GM21619 (cell line): Measurements from ENCODE around the gene NRXN3.

Experiments
- ATAC-seq: cut with Tn5 transposase; IDR thresholded peaks from one replicate; pipeline ENCODE4 v1.9.1; 2021; ENCODE audit not compliant: unreplicated experiment

The NRXN3 gene

DNA sequence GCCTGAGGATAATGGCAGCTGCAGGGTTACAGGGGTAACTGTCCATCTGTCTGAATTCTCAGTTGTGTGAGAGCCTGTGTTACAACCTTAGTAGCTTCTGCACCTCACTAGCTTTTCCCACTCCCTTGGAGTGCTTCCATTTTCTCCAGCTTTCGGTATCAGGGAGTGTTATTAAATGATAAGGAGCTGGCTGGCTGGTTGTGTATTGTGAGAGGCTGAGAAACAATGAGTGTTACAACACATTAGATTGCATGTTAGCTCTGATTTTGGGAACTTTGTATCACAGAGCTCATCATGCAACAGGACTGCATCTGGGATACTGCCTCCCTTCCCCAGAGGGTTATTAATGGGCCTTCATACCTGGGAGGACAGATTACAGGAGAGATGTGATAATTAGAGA lies 1317.5 kb downstream of the NRXN3 start:
- ATAC-seq = no peak

- no peak for ATAC-seq
Measured at GRCh38 chr14:79491161-79491560, 1321.0 kb downstream of the NRXN3 start.

- no peak for ATAC-seq
Measured at GRCh38 chr14:79493081-79493645, 1323.0 kb downstream of the NRXN3 start.

DNA sequence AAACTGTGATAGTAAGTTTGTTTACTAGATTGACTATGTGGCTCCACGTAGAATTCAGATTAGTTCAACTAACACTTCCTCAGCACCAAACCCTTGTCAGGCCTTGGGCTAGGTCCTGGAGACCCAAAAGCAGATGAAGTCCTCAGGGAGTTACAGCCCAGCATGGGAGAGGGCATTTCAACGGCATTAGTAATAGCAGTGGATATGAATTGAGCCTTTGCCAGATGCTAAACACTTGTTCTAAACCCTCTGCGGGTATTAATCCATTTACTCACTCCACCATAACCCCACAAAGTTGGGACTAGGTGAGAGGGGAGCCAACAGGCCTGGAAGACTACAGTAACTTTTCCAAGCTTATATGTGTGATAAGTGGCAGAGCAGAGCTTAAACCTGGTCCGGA lies 1326.5 kb downstream of the NRXN3 start:
- ATAC-seq = no peak

DNA sequence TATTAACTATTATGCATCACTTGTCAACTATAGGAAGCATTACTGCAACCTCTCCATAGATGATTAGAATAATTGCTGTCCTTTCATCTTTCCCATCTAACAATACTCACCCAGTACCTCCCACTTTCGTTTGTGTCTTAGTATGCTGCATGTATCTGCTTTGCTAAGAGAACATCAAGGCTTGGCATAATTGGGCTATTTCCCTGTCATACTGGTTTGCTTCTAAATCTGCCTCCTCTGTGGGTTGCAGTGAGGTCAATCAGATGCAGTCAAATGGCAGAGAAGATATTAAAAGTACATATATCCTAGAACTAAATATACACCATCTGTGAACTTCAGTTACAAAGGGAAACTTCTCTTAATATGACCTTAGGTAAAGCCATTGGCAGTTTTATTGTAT lies 1330.3 kb downstream of the NRXN3 start:
- ATAC-seq = no peak

- no peak for ATAC-seq
Measured at GRCh38 chr14:79502136-79502750, 1332.1 kb downstream of the NRXN3 start.

DNA sequence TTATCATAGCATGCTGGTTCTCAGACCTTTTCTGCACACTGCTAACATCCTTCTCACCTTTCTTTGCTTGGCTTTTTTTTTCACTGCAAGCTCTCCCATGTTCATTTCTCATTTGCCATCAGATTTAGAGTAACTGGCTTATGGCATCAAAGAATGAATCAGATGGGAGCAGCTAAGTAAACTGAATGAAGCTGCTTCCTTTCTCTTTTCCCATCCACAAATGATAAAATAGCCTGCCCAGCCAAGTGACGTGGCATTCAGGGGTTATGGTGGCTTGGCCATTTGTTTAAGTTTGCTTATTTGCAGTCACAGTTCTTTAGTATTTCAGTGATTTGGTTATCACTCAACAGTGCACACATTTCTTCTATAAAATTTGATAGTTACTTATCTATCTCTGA lies 1332.6 kb downstream of the NRXN3 start:
- no peak for ATAC-seq

DNA sequence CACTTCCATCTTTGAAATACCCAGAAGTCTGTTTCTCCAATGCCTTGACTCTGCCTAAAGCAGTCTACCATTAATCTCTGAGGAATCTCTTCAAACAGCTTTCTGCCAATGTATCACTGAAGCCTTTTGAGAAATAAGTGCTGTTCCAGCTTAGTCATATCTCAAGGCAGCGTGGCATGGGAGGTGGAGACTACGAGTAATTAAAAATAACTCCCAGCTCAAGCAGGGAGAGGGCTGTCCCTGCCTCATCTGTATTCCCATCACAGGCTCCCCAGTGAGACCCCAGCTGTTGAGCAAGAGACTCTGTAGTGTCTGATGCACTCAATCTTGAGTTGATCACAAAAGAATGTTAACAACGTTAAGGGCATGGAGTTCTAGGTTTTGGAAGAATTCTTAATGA lies 1340.5 kb downstream of the NRXN3 start:
- no peak for ATAC-seq

- ATAC-seq = no peak
Measured at GRCh38 chr14:79511146-79511545, 1341.0 kb downstream of the NRXN3 start.

DNA sequence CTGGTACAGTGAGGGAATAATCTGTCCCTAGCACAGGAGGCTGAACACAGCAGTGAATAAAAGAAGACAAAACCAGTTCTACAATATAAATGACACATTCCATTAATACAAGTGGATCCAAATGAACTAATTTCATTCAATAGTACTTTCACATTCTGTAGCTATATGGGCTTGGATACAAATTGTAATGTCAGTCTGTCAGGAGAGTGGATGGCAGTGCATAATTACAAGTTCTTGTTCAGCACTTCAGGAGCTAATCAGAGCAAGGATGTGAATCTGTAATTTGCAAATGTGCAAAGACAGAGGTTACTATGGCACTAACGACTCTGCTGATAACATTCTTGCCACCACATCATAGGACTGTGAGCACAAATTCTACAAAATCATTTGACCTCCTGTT lies 1343.3 kb downstream of the NRXN3 start:
- ATAC-seq = no peak

DNA sequence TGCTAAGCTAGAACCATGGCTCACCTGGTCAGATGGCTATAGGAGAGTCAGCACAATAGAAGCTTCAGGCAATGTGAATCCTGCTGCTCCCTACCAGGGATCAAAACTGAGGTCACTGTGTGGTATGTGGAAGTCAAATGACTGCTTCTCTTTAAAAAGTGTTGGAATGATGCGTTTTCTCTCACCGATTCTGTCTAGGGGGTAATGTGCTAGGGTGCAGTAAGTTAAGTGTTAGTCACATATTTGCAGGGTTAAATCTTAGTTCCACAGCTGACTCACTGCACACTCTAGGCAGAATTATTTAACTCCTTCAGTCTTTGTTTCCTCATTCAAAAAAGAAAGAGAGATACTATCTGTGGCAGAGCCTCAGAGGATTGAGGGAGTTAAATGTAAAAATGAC lies 1344.5 kb downstream of the NRXN3 start:
- ATAC-seq = no peak

GRCh38 chr14:79515158-79515557 lies 1345.0 kb downstream of the NRXN3 start:
- ATAC-seq = no peak

DNA sequence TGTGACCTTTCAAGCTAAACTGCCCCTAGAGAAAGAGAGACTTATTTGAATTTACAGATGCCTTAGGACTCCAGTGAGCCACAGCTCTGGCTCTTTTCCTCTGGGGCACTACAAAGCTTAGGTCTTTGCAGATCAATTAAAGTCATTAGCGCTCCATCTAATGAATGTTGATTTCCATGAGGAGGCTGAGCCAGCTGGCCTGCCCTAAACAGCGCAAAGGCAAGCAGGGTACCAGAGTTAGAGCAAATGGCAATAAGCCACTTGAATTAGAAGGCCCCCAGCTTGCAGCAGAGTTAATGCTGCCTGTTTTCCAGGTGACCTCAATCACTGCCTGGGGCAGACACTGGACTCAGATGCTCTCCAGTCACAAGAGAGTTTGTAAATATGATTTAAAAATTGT lies 1345.8 kb downstream of the NRXN3 start:
- no peak for ATAC-seq

- ATAC-seq = no peak
Measured at GRCh38 chr14:79525416-79525815, 1355.2 kb downstream of the NRXN3 start.

GRCh38 chr14:79528828-79529416 lies 1358.7 kb downstream of the NRXN3 start:
- ATAC-seq = no peak

DNA sequence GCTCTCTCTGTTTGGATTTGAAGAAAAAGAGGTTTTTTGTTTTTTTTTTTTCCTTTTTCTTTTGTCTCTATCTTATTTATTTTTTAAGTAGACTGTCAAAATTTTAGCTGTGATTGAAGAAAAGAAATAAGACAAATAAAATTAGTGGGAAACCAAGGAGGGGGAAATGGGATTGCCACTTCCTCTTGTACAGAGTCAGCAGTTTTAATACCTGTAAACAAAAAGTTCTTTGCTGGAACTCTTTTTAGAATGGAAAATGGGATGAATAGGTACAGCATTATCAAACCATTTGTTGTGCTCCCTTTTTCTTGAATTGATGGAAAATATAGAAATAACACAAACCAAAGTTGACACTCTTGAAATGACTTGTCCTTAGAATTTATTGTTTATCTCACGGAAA lies 1360.4 kb downstream of the NRXN3 start:
- ATAC-seq = no peak

- ATAC-seq = no peak
Measured at GRCh38 chr14:79534703-79535353, 1364.7 kb downstream of the NRXN3 start.

DNA sequence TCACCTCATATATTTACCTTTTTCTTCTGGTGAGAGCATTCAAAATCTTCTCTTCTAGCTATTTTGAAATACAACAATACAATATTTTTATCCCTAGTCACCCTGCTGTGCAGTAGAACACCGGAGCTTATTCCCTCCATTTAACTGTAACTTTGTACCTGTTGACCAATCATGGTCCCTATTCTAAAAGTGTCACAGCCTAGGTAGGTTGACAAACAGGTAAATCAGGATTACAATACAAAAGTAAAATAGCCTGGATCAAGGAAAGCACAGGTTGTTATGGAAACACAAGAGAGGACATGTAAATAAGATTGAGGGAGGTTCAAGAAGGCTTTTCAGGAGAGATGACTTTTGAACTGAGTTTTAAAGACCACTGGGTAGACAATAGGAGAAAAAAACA lies 1370.2 kb downstream of the NRXN3 start:
- no peak for ATAC-seq

- ATAC-seq = no peak
Measured at GRCh38 chr14:79542121-79542520, 1371.9 kb downstream of the NRXN3 start.

DNA sequence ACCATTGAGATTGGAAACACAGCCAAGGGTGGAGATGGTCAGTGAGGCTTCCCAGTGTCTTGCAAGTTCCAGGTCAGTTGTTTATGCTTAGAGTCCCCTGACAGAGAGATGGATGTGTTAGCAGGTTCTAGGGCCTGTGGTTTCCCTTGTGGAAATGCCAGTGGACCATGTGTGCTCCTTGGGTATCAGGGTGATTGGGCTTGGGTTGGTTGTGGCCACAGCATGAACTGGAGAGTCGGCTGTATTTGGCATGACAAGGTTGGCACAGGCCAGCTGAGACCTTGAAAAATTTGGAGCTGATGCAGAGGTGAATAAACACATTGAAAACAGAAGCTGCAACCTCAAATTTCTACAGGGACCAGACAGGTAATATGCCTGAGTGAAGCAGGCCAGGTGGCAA lies 1373.2 kb downstream of the NRXN3 start:
- ATAC-seq = no peak

DNA sequence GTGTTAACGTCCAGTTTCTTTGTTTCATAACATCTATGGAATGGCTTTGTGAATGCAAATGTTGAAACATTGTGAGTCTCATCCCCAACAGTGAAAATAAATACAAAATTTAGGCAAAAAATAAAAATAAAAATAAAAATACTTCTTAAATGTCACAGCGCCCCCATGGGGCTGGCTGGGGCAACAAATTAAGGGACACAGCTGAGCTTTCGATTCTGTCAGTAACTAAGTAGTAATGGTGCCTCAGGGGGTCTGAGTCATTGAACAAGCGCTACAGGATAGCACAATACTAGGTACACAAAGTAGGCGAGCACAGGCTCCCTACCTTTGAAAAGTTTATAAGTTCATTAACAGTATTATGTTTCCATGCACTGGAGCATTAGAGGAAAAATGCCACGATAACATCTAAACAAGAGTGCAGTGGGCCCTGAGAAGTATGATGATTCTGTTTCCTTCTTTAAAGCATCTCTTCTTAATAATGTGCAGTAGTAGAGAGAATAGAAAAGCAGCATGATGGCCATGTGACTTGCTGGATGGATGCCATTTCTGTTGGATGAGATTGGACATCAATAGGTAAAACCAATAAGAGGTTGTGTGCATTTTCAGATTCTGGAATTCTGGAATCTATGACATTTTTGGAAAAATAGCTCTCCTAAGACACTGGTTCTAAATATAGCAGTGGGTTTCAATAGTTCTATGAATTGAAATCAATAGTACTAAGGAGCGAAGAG lies 1374.0 kb downstream of the NRXN3 start:
- ATAC-seq = no peak

GRCh38 chr14:79544698-79545070 lies 1374.5 kb downstream of the NRXN3 start:
- no peak for ATAC-seq
